T-helper 2 cell treated with Interferon-gamma antibody and Interleukin-4, amounts not matched to agents 5 μg/mL and 100 μg/mL, for 36 hours (primary cell): Measurements from ENCODE around the gene ALLC.

ENCODE experiments used
- DNase-seq: peaks from one replicate; pipeline ENCODE4 v3.0.0; 2021; ENCODE audit warnings: low spot score
- H3K27ac Mint-ChIP-seq: one replicate; pipeline ENCODE4 v1.8.0; 2021; ENCODE audit warnings: mild to moderate bottlenecking, mixed read lengths
- H3K27me3 Mint-ChIP-seq: one replicate; pipeline ENCODE4 v1.8.0; 2021; ENCODE audit warnings: low read depth, mixed read lengths
- H3K36me3 Mint-ChIP-seq: one replicate; pipeline ENCODE4 v1.8.0; 2021; ENCODE audit warnings: low read depth, mixed read lengths
- H3K4me1 Mint-ChIP-seq: one replicate; pipeline ENCODE4 v1.8.0; 2021; ENCODE audit warnings: low read depth, mixed read lengths
- H3K4me3 Mint-ChIP-seq: one replicate; pipeline ENCODE4 v1.8.0; 2022; ENCODE audit warnings: mild to moderate bottlenecking, moderate library complexity, mixed read lengths
- H3K9me3 Mint-ChIP-seq: one replicate; pipeline ENCODE4 v1.8.0; 2021; ENCODE audit warnings: mixed read lengths

The ALLC gene

GRCh38 chr2:3706892-3707291 is 48.9 kb downstream of the ALLC start:
- Mint-ChIP-seq H3K27ac (no peak overlapping the region), H3K4me1 (no peaks in the 10 kb centered on the region), H3K27me3 (peaks cover 13% of the 10 kb centered on the region), H3K36me3 (peaks cover 1% of the 10 kb centered on the region), H3K9me3 (no peaks in the 10 kb centered on the region), H3K4me3 (no peak overlapping the region)
- no peak for DNase-seq

GRCh38 chr2:3708576-3708975 is 50.6 kb downstream of the ALLC start:
- Mint-ChIP-seq H3K27ac (no peak overlapping the region), H3K36me3 (no peaks in the 10 kb centered on the region), H3K4me3 (no peak overlapping the region), H3K9me3 (no peaks in the 10 kb centered on the region), H3K4me1 (no peaks in the 10 kb centered on the region), H3K27me3 (peaks cover 7% of the 10 kb centered on the region)
- DNase-seq = no peak

- no peak overlapping the region for H3K27ac Mint-ChIP-seq
- H3K27me3 Mint-ChIP-seq = peaks cover 7% of the 10 kb centered on the region
Measured at GRCh38 chr2:3709225-3709624, 51.2 kb downstream of the ALLC start.

GRCh38 chr2:3712424-3712823 is 54.4 kb downstream of the ALLC start:
- Mint-ChIP-seq H3K36me3 (no peaks in the 10 kb centered on the region), H3K9me3 (no peaks in the 10 kb centered on the region), H3K4me1 (no peaks in the 10 kb centered on the region), H3K4me3 (no peak overlapping the region), H3K27ac (no peak overlapping the region), H3K27me3 (no peaks in the 10 kb centered on the region)
- no peak for DNase-seq

More at GRCh38 chr2:3709225-3709624, 51.2 kb downstream of the ALLC start:
- H3K9me3 Mint-ChIP-seq = no peaks in the 10 kb centered on the region
- no peaks in the 10 kb centered on the region for H3K36me3 Mint-ChIP-seq
- H3K4me1 Mint-ChIP-seq = no peaks in the 10 kb centered on the region
- H3K4me3 Mint-ChIP-seq = no peak overlapping the region
- no peak for DNase-seq

GRCh38 chr2:3712831-3713503 is 55.0 kb downstream of the ALLC start:
- no peak overlapping the region for H3K4me3 Mint-ChIP-seq
- no peaks in the 10 kb centered on the region for H3K27me3 Mint-ChIP-seq
- H3K9me3 Mint-ChIP-seq = no peaks in the 10 kb centered on the region
- no peak for DNase-seq
- H3K27ac Mint-ChIP-seq = no peak overlapping the region
- no peaks in the 10 kb centered on the region for H3K4me1 Mint-ChIP-seq
- no peaks in the 10 kb centered on the region for H3K36me3 Mint-ChIP-seq

GRCh38 chr2:3718679-3719078 is 60.7 kb downstream of the ALLC start:
- Mint-ChIP-seq H3K27ac (no peak overlapping the region), H3K4me3 (no peak overlapping the region), H3K4me1 (no peaks in the 10 kb centered on the region), H3K27me3 (peaks cover 2% of the 10 kb centered on the region), H3K9me3 (no peaks in the 10 kb centered on the region), H3K36me3 (no peaks in the 10 kb centered on the region)
- DNase-seq = no peak

- Mint-ChIP-seq H3K36me3 (no peaks in the 10 kb centered on the region), H3K9me3 (no peaks in the 10 kb centered on the region), H3K27ac (no peak overlapping the region), H3K4me1 (no peaks in the 10 kb centered on the region), H3K4me3 (no peak overlapping the region), H3K27me3 (peaks cover 2% of the 10 kb centered on the region)
- no peak for DNase-seq
Measured at GRCh38 chr2:3725002-3725401, 67.0 kb downstream of the ALLC start.

- H3K9me3 Mint-ChIP-seq = no peaks in the 10 kb centered on the region
- no peak overlapping the region for H3K4me3 Mint-ChIP-seq
- no peaks in the 10 kb centered on the region for H3K4me1 Mint-ChIP-seq
Measured at GRCh38 chr2:3725458-3726250, 67.7 kb downstream of the ALLC start.

GRCh38 chr2:3726511-3726910 is 68.5 kb downstream of the ALLC start:
- DNase-seq = no peak

More at GRCh38 chr2:3725458-3726250, 67.7 kb downstream of the ALLC start:
- Mint-ChIP-seq H3K27ac (no peak overlapping the region), H3K27me3 (peaks cover 2% of the 10 kb centered on the region), H3K36me3 (no peaks in the 10 kb centered on the region)
- no peak for DNase-seq

GRCh38 chr2:3727397-3728045 is 69.5 kb downstream of the ALLC start:
- no peak for DNase-seq
- H3K27ac Mint-ChIP-seq = no peak overlapping the region
- H3K27me3 Mint-ChIP-seq = no peaks in the 10 kb centered on the region
- H3K4me3 Mint-ChIP-seq = no peak overlapping the region
- no peaks in the 10 kb centered on the region for H3K9me3 Mint-ChIP-seq
- H3K4me1 Mint-ChIP-seq = no peaks in the 10 kb centered on the region
- no peaks in the 10 kb centered on the region for H3K36me3 Mint-ChIP-seq

More at GRCh38 chr2:3726511-3726910, 68.5 kb downstream of the ALLC start:
- no peak overlapping the region for H3K27ac Mint-ChIP-seq
- no peaks in the 10 kb centered on the region for H3K36me3 Mint-ChIP-seq
- H3K4me1 Mint-ChIP-seq = no peaks in the 10 kb centered on the region
- H3K9me3 Mint-ChIP-seq = no peaks in the 10 kb centered on the region
- H3K4me3 Mint-ChIP-seq = no peak overlapping the region
- peaks cover 2% of the 10 kb centered on the region for H3K27me3 Mint-ChIP-seq

GRCh38 chr2:3728104-3729054 is 70.4 kb downstream of the ALLC start:
- H3K9me3 Mint-ChIP-seq = no peaks in the 10 kb centered on the region
- no peak overlapping the region for H3K4me3 Mint-ChIP-seq
- DNase-seq = no peak
- no peaks in the 10 kb centered on the region for H3K27me3 Mint-ChIP-seq
- H3K27ac Mint-ChIP-seq = no peak overlapping the region
- H3K36me3 Mint-ChIP-seq = no peaks in the 10 kb centered on the region
- H3K4me1 Mint-ChIP-seq = no peaks in the 10 kb centered on the region

GRCh38 chr2:3729055-3729448 is 71.1 kb downstream of the ALLC start:
- Mint-ChIP-seq H3K27ac (no peak overlapping the region), H3K4me3 (no peak overlapping the region), H3K27me3 (no peaks in the 10 kb centered on the region), H3K36me3 (no peaks in the 10 kb centered on the region), H3K9me3 (no peaks in the 10 kb centered on the region), H3K4me1 (no peaks in the 10 kb centered on the region)
- no peak for DNase-seq

GRCh38 chr2:3729786-3730185 is 71.8 kb downstream of the ALLC start:
- no peak overlapping the region for H3K27ac Mint-ChIP-seq
- H3K27me3 Mint-ChIP-seq = no peaks in the 10 kb centered on the region
- H3K4me3 Mint-ChIP-seq = no peak overlapping the region
- no peaks in the 10 kb centered on the region for H3K9me3 Mint-ChIP-seq
- H3K36me3 Mint-ChIP-seq = no peaks in the 10 kb centered on the region
- H3K4me1 Mint-ChIP-seq = no peaks in the 10 kb centered on the region
- no peak for DNase-seq
